GM23248 (cell line): ENCODE results near the gene SKAP1.

Experiments used
- EZH2 ChIP-seq: fragments of 200-600 bp; sonication (generic); IDR thresholded peaks from 2 replicates; pipeline ENCODE4 v1.6.1; 2018; ENCODE audit warnings: antibody characterized with exemption, mild to moderate bottlenecking; ENCODE audit not compliant: insufficient read depth, poor library complexity, severe bottlenecking
- EZH2phosphoT487 ChIP-seq: fragments of 200-600 bp; sonication (generic); IDR thresholded peaks from 2 replicates; pipeline ENCODE4 v1.6.1; 2018; ENCODE audit warnings: antibody characterized with exemption, moderate library complexity, mild to moderate bottlenecking, low read depth; ENCODE audit not compliant: insufficient read depth

- TF ChIP-seq EZH2 (no peak), EZH2phosphoT487 (no peak)
Observed at GRCh38 chr17:48247603-48248002, 182.4 kb downstream of the SKAP1 start.
